HEK293 (cell line): Measurements from ENCODE around the gene TNFSF13.

Experiments used
- CTCF ChIA-PET: fragments of 350-600 bp; formaldehyde crosslinking; extraction: SDS; loops from one replicate; lab custom pipeline; 2021; ENCODE audit warnings: antibody characterized with exemption; lab: Yijun Ruan, JAX
- POLR2A ChIA-PET: fragments of 300-600 bp; formaldehyde crosslinking; extraction: SDS; loops from one replicate; lab custom pipeline; 2020; ENCODE audit warnings: antibody characterized with exemption, inconsistent platforms; lab: Yijun Ruan, JAX
- H3K27ac ChIP-seq: fragments of 200-500 bp; sonication (Bioruptor generic); 2 replicates; pipeline ENCODE4 v1.5.1; 2014; ENCODE audit warnings: low read depth, low read length, control low read depth, inconsistent platforms; ENCODE audit errors: extremely low read depth
- H3K36me3 ChIP-seq, 2 experiments: fragments of 200-500 bp in 1 of 2; sonication (Bioruptor generic) in 1 of 2; 1 replicate in 1 of 2; 2 replicates in 1 of 2; pipeline ENCODE4 v1.5.1; 2014 to 2017; ENCODE audit warnings: inconsistent platforms in 2 of 2, low read length in 2 of 2; ENCODE audit not compliant: control insufficient read depth in 2 of 2, insufficient read depth in 1 of 2
- H3K4me1 ChIP-seq: fragments of 200-500 bp; sonication (Bioruptor generic); 2 replicates; pipeline ENCODE4 v1.5.1; 2014; ENCODE audit warnings: mild to moderate bottlenecking, low read length, inconsistent platforms; ENCODE audit not compliant: control insufficient read depth, insufficient read depth
- H3K4me3 ChIP-seq: 2 replicates; pipeline ENCODE4 v1.5.1; 2011; ENCODE audit warnings: low read depth, mild to moderate bottlenecking, control low read depth, low read length, moderate library complexity
- H3K9me3 ChIP-seq: fragments of 200-500 bp; sonication (Bioruptor generic); 2 replicates; pipeline ENCODE4 v1.5.1; 2014; ENCODE audit warnings: low read depth, low read length, inconsistent platforms; ENCODE audit not compliant: control insufficient read depth, insufficient read depth
- BCL11B ChIP-seq: fragments of 450-650 bp; formaldehyde crosslinking; IDR thresholded peaks from 2 replicates; pipeline ENCODE4 v1.5.1; 2016; ENCODE audit warnings: low read depth, missing biosample characterization, missing genetic modification characterization
- GLIS2 ChIP-seq: fragments of 450-650 bp; formaldehyde crosslinking; IDR thresholded peaks from 2 replicates; pipeline ENCODE4 v1.5.1; 2016; ENCODE audit warnings: missing biosample characterization, missing genetic modification characterization
- IKZF3 ChIP-seq: fragments of 450-650 bp; IDR thresholded peaks from 2 replicates; pipeline ENCODE4 v1.5.0; 2018; ENCODE audit warnings: missing biosample characterization, mild to moderate bottlenecking, missing genetic modification characterization, moderate library complexity
- KLF1 ChIP-seq: fragments of 450-650 bp; formaldehyde crosslinking; IDR thresholded peaks from 2 replicates; pipeline ENCODE4 v1.5.1; 2016; ENCODE audit warnings: missing biosample characterization, missing genetic modification characterization
- KLF16 ChIP-seq: fragments of 450-650 bp; formaldehyde crosslinking; IDR thresholded peaks from 2 replicates; pipeline ENCODE4 v1.5.1; 2017; ENCODE audit warnings: missing biosample characterization, missing genetic modification characterization
- KLF8 ChIP-seq: fragments of 450-650 bp; formaldehyde crosslinking; IDR thresholded peaks from 2 replicates; pipeline ENCODE4 v1.5.1; 2016; ENCODE audit warnings: missing biosample characterization, missing genetic modification characterization
- KLF9 ChIP-seq: fragments of 450-650 bp; formaldehyde crosslinking; IDR thresholded peaks from 2 replicates; pipeline ENCODE4 v1.5.1; 2016; ENCODE audit warnings: missing biosample characterization, missing genetic modification characterization, low read depth
- MZF1 ChIP-seq: fragments of 450-650 bp; formaldehyde crosslinking; IDR thresholded peaks from 2 replicates; pipeline ENCODE4 v1.5.1; 2017; ENCODE audit warnings: missing biosample characterization, missing genetic modification characterization, borderline replicate concordance
- PATZ1 ChIP-seq: fragments of 450-650 bp; formaldehyde crosslinking; IDR thresholded peaks from 2 replicates; pipeline ENCODE4 v1.5.1; 2016; ENCODE audit warnings: missing biosample characterization, missing genetic modification characterization
- PRDM6 ChIP-seq: fragments of 450-650 bp; formaldehyde crosslinking; IDR thresholded peaks from 2 replicates; pipeline ENCODE4 v1.5.1; 2017; ENCODE audit warnings: missing biosample characterization, missing genetic modification characterization
- RBAK ChIP-seq: fragments of 450-650 bp; formaldehyde crosslinking; IDR thresholded peaks from 2 replicates; pipeline ENCODE4 v1.5.1; 2016; ENCODE audit warnings: missing biosample characterization, missing genetic modification characterization
- ZBTB21 ChIP-seq: fragments of 450-650 bp; formaldehyde crosslinking; IDR thresholded peaks from 2 replicates; pipeline ENCODE4 v1.5.1; 2017; ENCODE audit warnings: missing biosample characterization, missing genetic modification characterization
- ZEB2 ChIP-seq: fragments of 450-650 bp; formaldehyde crosslinking; IDR thresholded peaks from 2 replicates; pipeline ENCODE4 v1.5.1; 2016; ENCODE audit warnings: missing biosample characterization, missing genetic modification characterization
- ZNF132 ChIP-seq: fragments of 450-650 bp; formaldehyde crosslinking; IDR thresholded peaks from 2 replicates; pipeline ENCODE4 v1.5.1; 2017; ENCODE audit warnings: missing biosample characterization, missing genetic modification characterization, borderline replicate concordance
- ZNF16 ChIP-seq: fragments of 450-650 bp; formaldehyde crosslinking; IDR thresholded peaks from 2 replicates; pipeline ENCODE4 v1.5.1; 2016; ENCODE audit warnings: low read depth, missing biosample characterization, missing genetic modification characterization
- ZNF239 ChIP-seq: fragments of 450-650 bp; formaldehyde crosslinking; IDR thresholded peaks from 2 replicates; pipeline ENCODE4 v1.5.1; 2016; ENCODE audit warnings: missing biosample characterization, missing genetic modification characterization
- ZNF311 ChIP-seq: fragments of 450-650 bp; formaldehyde crosslinking; IDR thresholded peaks from 2 replicates; pipeline ENCODE4 v1.5.1; 2017; ENCODE audit warnings: missing biosample characterization, missing genetic modification characterization, borderline replicate concordance
- ZNF324 ChIP-seq: fragments of 450-650 bp; formaldehyde crosslinking; IDR thresholded peaks from 2 replicates; pipeline ENCODE4 v1.5.1; 2016; ENCODE audit warnings: missing biosample characterization, missing genetic modification characterization
- ZNF433 ChIP-seq: fragments of 450-650 bp; formaldehyde crosslinking; IDR thresholded peaks from 2 replicates; pipeline ENCODE4 v1.5.1; 2016; ENCODE audit warnings: missing biosample characterization, missing genetic modification characterization, low read depth
- ZNF449 ChIP-seq: fragments of 450-650 bp; formaldehyde crosslinking; IDR thresholded peaks from 2 replicates; pipeline ENCODE4 v1.5.1; 2017; ENCODE audit warnings: missing biosample characterization, mild to moderate bottlenecking, missing genetic modification characterization, moderate library complexity
- ZNF521 ChIP-seq: fragments of 450-650 bp; formaldehyde crosslinking; IDR thresholded peaks from 2 replicates; pipeline ENCODE4 v1.5.1; 2017; ENCODE audit warnings: missing biosample characterization, mild to moderate bottlenecking, missing genetic modification characterization
- ZNF529 ChIP-seq: fragments of 450-650 bp; formaldehyde crosslinking; IDR thresholded peaks from 2 replicates; pipeline ENCODE4 v1.5.1; 2017; ENCODE audit warnings: missing genetic modification characterization, missing biosample characterization; ENCODE audit not compliant: insufficient replicate concordance
- ZNF530 ChIP-seq: fragments of 450-650 bp; formaldehyde crosslinking; IDR thresholded peaks from 2 replicates; pipeline ENCODE4 v1.5.1; 2016; ENCODE audit warnings: low read depth, missing biosample characterization, missing genetic modification characterization
- ZNF580 ChIP-seq: fragments of 450-650 bp; formaldehyde crosslinking; IDR thresholded peaks from 2 replicates; pipeline ENCODE4 v1.5.1; 2016; ENCODE audit warnings: missing biosample characterization, missing genetic modification characterization
- ZNF600 ChIP-seq: fragments of 450-650 bp; formaldehyde crosslinking; IDR thresholded peaks from 2 replicates; pipeline ENCODE4 v1.5.1; 2016; ENCODE audit warnings: missing biosample characterization, missing genetic modification characterization
- ZNF629 ChIP-seq: fragments of 450-650 bp; formaldehyde crosslinking; IDR thresholded peaks from 2 replicates; pipeline ENCODE4 v1.5.1; 2017; ENCODE audit warnings: missing biosample characterization, missing genetic modification characterization
- ZNF707 ChIP-seq: fragments of 450-650 bp; formaldehyde crosslinking; IDR thresholded peaks from 2 replicates; pipeline ENCODE4 v1.5.1; 2016; ENCODE audit warnings: missing biosample characterization, missing genetic modification characterization
- ZSCAN5A ChIP-seq: fragments of 450-650 bp; formaldehyde crosslinking; IDR thresholded peaks from 2 replicates; pipeline ENCODE4 v1.5.1; 2016; ENCODE audit warnings: missing biosample characterization, missing genetic modification characterization
- TF ChIP-seq, protein P1 (sequence below): fragments of 450-650 bp; formaldehyde crosslinking; IDR thresholded peaks from 2 replicates; pipeline ENCODE4 v1.5.1; 2016; ENCODE audit warnings: missing biosample characterization, missing genetic modification characterization, low read depth

Gene TNFSF13

DNA sequence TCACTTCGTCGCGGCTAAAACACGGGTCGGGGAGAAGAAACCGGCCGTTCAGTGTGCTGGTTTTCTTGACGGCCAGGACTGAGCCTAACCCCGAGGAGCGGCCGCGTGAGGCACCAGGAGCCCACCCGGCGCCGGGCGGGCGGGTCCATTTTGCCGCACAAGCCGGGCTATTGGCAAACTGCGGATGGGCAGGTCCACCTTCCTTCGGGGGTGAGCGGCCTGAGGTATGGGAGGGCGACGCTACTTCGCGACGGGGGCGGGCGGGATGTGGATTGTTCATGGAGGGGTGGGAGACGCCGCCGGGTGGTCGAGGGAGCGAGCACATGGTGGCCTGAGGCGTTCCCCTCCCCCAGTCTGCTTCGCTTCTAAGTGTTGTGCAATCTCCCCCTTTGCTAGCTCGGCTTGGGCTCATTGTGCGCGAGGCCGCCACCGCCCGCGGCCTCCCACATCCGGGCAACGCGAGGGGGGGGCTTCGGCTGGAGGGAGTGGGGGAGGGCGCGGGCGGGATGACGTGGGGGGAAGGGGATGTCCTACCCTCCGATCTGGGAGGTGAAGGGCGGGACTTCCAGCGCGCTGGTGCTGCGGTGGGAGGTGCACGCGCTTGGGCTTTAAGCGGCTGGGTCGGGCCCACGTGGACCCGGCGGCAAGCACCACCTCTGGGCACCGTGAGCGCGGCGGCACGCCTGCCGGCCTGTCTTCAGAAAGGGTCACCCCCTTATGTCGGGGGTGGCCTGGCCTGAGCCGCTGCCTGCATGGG is 15.0 kb downstream of the TNFSF13 start:
- CTCF ChIA-PET: interaction anchor here (0.7 to 1.1 kb wide), 4 partner anchors 10 to 114 kb away, joined by 3 to 6 read pairs (median 4); partner anchors contain the start of genes MPDU1, TP53 and WRAP53
- peak overlapping the region; percentile 98 for H3K27ac ChIP-seq
- POLR2A ChIA-PET: interaction anchor here (0.6 to 8.2 kb wide), 22 partner anchors 8 to 358 kb away, joined by 3 to 98 read pairs (median 4); partner anchors contain the start of genes ATP1B2, CNTROB, FXR2 and MPDU1
- peaks cover 65 to 86% of the 10 kb centered on the region in 2 experiments for H3K36me3 ChIP-seq
- peaks cover 5% of the 10 kb centered on the region for H3K4me1 ChIP-seq
- H3K9me3 ChIP-seq: no peaks in the 10 kb centered on the region
- H3K4me3 ChIP-seq: peak overlapping the region; percentile 97
- no peak for TF ChIP-seq ZNF600 (tag by site-specific recombination)
- no peak; the same call in 1 of the 2 replicates for TF ChIP-seq ZNF449 (tag by site-specific recombination)
- TF ChIP-seq ZNF530: no peak
- peak; percentile 65; the same call in 1 of the 2 replicates for TF ChIP-seq KLF9 (tag by site-specific recombination)
- no peak for TF ChIP-seq ZNF529
- TF ChIP-seq ZNF239 (tag by site-specific recombination): no peak
- no peak for TF ChIP-seq ZNF16 (tag by site-specific recombination)
- peak; percentile 83 for TF ChIP-seq KLF16 (tag by site-specific recombination)
- TF ChIP-seq ZNF311: no peak
- no peak for TF ChIP-seq ZNF707 (tag by site-specific recombination)
- peak; percentile 79 for TF ChIP-seq ZNF324 (tag by site-specific recombination)
- peak; percentile 88 for TF ChIP-seq ZNF629 (tag by site-specific recombination)
- peak; percentile 66; the same call in 1 of the 2 replicates for TF ChIP-seq ZSCAN5A (tag by site-specific recombination)
- TF ChIP-seq ZNF521: no peak
- TF ChIP-seq KLF1: peak; percentile 73
- TF ChIP-seq ZNF580 (tag by site-specific recombination): peak; percentile 38; the same call in 1 of the 2 replicates
- TF ChIP-seq GLIS2: peak; percentile 99
- no peak for TF ChIP-seq MZF1 (tag by site-specific recombination)
- TF ChIP-seq BCL11B: peak; percentile 38; the same call in 1 of the 2 replicates
- TF ChIP-seq RBAK (tag by site-specific recombination): no peak
- peak; percentile 81; the same call in 1 of the 2 replicates for TF ChIP-seq KLF8
- TF ChIP-seq ZNF433 (tag by site-specific recombination): 0 out of 2 replicates have a peak, but pooled peaks have one; percentile 1
- TF ChIP-seq ZNF132 (tag by site-specific recombination): no peak
- peak; percentile 57 for TF ChIP-seq ZEB2 (tag by site-specific recombination)
- TF ChIP-seq PATZ1 (tag by site-specific recombination): peak; percentile 96
- TF ChIP-seq ZBTB21: peak; percentile 34; the same call in 1 of the 2 replicates
- TF ChIP-seq IKZF3: 0 out of 2 replicates have a peak, but pooled peaks have one; percentile 13
- TF ChIP-seq, protein P1, sequence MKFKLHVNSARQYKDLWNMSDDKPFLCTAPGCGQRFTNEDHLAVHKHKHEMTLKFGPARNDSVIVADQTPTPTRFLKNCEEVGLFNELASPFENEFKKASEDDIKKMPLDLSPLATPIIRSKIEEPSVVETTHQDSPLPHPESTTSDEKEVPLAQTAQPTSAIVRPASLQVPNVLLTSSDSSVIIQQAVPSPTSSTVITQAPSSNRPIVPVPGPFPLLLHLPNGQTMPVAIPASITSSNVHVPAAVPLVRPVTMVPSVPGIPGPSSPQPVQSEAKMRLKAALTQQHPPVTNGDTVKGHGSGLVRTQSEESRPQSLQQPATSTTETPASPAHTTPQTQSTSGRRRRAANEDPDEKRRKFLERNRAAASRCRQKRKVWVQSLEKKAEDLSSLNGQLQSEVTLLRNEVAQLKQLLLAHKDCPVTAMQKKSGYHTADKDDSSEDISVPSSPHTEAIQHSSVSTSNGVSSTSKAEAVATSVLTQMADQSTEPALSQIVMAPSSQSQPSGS: peak; percentile 37; the same call in 1 of the 2 replicates
- no peak for TF ChIP-seq PRDM6
